ENCODE results near the gene ACBD4. TPM values are rescaled to one million over a fixed set of nuclear protein-coding genes. Genes with fewer than 3 reads are reported as not detected.
A peak's percentile ranks its signal among the peaks of the same experiment; 100 is the strongest.

The ACBD4 gene
- total RNA-seq, 1 experiment from 2014 or later: 1.4 TPM

DNA sequence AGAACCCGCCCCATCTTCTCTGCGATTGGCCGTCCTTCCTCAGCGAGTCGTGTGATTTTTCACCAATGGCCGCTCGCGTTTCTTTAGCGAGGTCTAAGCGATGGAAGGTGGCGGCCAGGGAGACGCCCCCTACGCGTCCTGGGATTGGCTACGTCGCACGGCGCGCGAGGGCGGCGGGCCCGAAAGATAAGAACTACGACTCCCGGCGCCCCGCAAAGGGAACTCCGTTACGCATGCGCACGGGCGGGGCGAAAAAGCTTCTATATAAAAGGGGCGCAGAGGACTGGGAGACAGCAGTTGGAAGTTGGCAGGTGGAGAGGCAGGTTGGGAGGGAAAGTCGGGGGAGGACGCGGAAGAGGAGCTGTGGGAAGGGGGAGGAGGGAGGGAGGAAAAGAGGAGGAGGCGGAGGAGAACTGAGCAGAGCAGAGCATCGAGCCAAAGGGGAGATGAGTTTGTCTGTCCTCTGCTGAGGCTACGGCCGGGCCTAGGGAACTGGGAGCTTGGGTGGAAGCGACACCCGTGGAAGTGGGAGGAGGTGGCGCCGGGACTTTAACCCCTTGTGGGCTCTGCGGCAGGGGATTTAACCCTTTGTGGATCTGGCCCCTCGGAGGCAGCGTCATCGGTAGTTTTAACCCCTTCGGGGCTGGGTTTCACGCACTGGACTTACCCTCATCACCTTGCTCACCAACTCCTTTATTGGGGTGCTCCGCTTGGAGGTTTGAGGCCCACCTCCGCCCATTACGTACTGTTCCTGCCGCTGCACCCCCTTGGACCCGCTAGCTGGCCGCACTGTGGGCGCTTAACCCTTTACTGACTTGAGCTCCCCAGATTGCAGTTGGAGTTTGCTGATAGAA lies 12.9 kb downstream of the ACBD4 start, which contains the start of gene HEXIM1:
Gene HEXIM1 (plus strand): TSS at position 293 of the 854 bp plus-strand sequence. CDS start 716 bp downstream, outside the sequence.
- TSS peak; percentile 78 for BruUV-seq (replicated peaks)
- DNase-seq (ENCODE audit: low spot score): peak; percentile 98
- CTCF ChIA-PET: interaction anchor here (0.5 to 3.3 kb wide), 8 partner anchors 10 to 211 kb away, joined by 3 to 16 read pairs (median 7); partner anchors contain the start of genes ACBD4 and HEXIM2
- POLR2A ChIA-PET (ENCODE audit: low non-redundant PET): interaction anchor here (0.6 to 1.1 kb wide), 9 partner anchors 13 to 620 kb away, joined by 3 to 8 read pairs (median 6); partner anchors contain the start of gene HEXIM2
- peak within 1 kb of the TSS; percentile 98 for H3K27ac ChIP-seq (ENCODE audit: low read depth, low read length, poor library complexity, severe bottlenecking)
- H3K36me3 ChIP-seq (ENCODE audit: insufficient read depth, low read length, poor library complexity, severe bottlenecking): no peaks in the 10 kb centered on the region
- TF ChIP-seq, protein P1, sequence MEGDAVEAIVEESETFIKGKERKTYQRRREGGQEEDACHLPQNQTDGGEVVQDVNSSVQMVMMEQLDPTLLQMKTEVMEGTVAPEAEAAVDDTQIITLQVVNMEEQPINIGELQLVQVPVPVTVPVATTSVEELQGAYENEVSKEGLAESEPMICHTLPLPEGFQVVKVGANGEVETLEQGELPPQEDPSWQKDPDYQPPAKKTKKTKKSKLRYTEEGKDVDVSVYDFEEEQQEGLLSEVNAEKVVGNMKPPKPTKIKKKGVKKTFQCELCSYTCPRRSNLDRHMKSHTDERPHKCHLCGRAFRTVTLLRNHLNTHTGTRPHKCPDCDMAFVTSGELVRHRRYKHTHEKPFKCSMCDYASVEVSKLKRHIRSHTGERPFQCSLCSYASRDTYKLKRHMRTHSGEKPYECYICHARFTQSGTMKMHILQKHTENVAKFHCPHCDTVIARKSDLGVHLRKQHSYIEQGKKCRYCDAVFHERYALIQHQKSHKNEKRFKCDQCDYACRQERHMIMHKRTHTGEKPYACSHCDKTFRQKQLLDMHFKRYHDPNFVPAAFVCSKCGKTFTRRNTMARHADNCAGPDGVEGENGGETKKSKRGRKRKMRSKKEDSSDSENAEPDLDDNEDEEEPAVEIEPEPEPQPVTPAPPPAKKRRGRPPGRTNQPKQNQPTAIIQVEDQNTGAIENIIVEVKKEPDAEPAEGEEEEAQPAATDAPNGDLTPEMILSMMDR (conservative IDR thresholded peaks at IDR 0.05; ENCODE audit: low read depth, low read length): no peak
- TF ChIP-seq EZH2 (IDR thresholded peaks at IDR 0.05; ENCODE audit: borderline replicate concordance, low read depth, low read length, poor library complexity, severe bottlenecking): no peak
- H3K27me3 ChIP-seq (replicated peaks; ENCODE audit: insufficient read depth, low read depth, low read length, poor library complexity): no peaks in the 10 kb centered on the region
- intact Hi-C loops (cut with micrococcal nuclease; ENCODE audit: unreplicated experiment): no loop called here
- no peaks in the 10 kb centered on the region for H3K9me3 ChIP-seq (ENCODE audit: low read depth, low read length, poor library complexity, severe bottlenecking)
- H3K4me1 ChIP-seq (ENCODE audit: insufficient read depth, low read length, poor library complexity, severe bottlenecking): peaks cover 19% of the 10 kb centered on the region
- H3K4me3 ChIP-seq (ENCODE audit: low read depth, low read length, poor library complexity, severe bottlenecking): peak within 1 kb of the TSS; percentile 81

DNA sequence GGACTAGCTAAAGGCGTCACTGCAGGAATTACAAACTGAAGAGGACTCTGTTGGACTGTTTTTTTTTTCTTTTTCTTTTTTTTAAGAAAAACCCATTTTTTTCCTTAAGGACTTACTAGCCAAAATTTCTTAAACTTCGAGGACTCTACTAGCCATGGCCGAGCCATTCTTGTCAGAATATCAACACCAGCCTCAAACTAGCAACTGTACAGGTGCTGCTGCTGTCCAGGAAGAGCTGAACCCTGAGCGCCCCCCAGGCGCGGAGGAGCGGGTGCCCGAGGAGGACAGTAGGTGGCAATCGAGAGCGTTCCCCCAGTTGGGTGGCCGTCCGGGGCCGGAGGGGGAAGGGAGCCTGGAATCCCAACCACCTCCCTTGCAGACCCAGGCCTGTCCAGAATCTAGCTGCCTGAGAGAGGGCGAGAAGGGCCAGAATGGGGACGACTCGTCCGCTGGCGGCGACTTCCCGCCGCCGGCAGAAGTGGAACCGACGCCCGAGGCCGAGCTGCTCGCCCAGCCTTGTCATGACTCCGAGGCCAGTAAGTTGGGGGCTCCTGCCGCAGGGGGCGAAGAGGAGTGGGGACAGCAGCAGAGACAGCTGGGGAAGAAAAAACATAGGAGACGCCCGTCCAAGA lies 13.7 kb downstream of the ACBD4 start:
- BruUV-seq (replicated peaks): no TSS peak
- peak; percentile 73 for DNase-seq (ENCODE audit: low spot score)
- Histone ChIP-seq H3K27me3 (replicated peaks; ENCODE audit: insufficient read depth, low read depth, low read length, poor library complexity) (no peaks in the 10 kb centered on the region), H3K4me3 (ENCODE audit: low read depth, low read length, poor library complexity, severe bottlenecking) (peak overlapping the region; percentile 81), H3K36me3 (ENCODE audit: insufficient read depth, low read length, poor library complexity, severe bottlenecking) (no peaks in the 10 kb centered on the region), H3K27ac (ENCODE audit: low read depth, low read length, poor library complexity, severe bottlenecking) (peak overlapping the region; percentile 81), H3K4me1 (ENCODE audit: insufficient read depth, low read length, poor library complexity, severe bottlenecking) (peaks cover 12% of the 10 kb centered on the region), H3K9me3 (ENCODE audit: low read depth, low read length, poor library complexity, severe bottlenecking) (no peaks in the 10 kb centered on the region)
- intact Hi-C loops (cut with micrococcal nuclease; ENCODE audit: unreplicated experiment): no loop called here
- TF ChIP-seq EZH2 (IDR thresholded peaks at IDR 0.05; ENCODE audit: borderline replicate concordance, low read depth, low read length, poor library complexity, severe bottlenecking): no peak
- TF ChIP-seq, protein P1 (conservative IDR thresholded peaks at IDR 0.05; ENCODE audit: low read depth, low read length): peak; percentile 71
- ChIA-PET POLR2A (ENCODE audit: low non-redundant PET) (interaction anchor here (0.6 to 1.1 kb wide), 4 partner anchors 12 to 621 kb away, joined by 3 to 8 read pairs (median 6); partner anchors contain the start of gene HEXIM2), CTCF (interaction anchor here (0.5 to 3.3 kb wide), 9 partner anchors 9 to 927 kb away, joined by 3 to 16 read pairs (median 5); partner anchors contain the start of genes ACBD4 and HEXIM2)
